Stimulated activated CD8-positive, alpha-beta memory T cell treated with anti-CD3 and anti-CD28 coated beads, Interleukin-15, amount 100 ng/mL, for 4 hours (primary cell): ENCODE measurements around the gene AAMDC.
"Not testable (repeated sequence)": the region's sequence is repeated elsewhere in the genome, so short reads cannot be mapped to it uniquely, and the experiment has no call there.

Experiments used
- DNase-seq, 2 donors: peaks; one replicate each; pipeline ENCODE4 v3.0.0-alpha.2; 2020; ENCODE audit warnings: low read depth in 2 of 2

AAMDC gene

GRCh38 chr11:77821349-77821851 lies 456 bp downstream of the AAMDC start:
- no peak for DNase-seq

DNA sequence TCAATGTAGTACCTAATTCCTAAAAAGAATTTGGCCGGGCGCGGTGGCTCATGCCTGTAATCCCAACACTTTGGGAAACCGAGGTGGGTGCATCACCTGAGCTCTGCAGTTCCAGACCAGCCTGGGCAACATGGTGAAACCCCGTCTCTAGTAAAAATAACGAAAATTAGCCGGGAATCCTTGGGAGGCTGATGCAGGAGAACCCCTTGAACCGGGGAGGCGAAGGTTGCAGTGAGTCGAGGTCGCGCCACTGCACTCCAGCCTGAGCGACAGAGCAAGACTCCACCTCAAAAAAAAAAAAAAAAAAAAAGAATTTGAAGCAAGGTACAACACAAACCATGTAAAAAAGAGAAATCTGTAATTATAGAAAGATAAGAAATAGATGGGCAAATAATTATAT lies 1.2 kb downstream of the AAMDC start:
- DNase-seq, result not testable (repeated sequence)

GRCh38 chr11:77823775-77824174 lies 2.8 kb downstream of the AAMDC start:
- no peak for DNase-seq

GRCh38 chr11:77828926-77829325 lies 8.0 kb downstream of the AAMDC start:
- no peak for DNase-seq

DNA sequence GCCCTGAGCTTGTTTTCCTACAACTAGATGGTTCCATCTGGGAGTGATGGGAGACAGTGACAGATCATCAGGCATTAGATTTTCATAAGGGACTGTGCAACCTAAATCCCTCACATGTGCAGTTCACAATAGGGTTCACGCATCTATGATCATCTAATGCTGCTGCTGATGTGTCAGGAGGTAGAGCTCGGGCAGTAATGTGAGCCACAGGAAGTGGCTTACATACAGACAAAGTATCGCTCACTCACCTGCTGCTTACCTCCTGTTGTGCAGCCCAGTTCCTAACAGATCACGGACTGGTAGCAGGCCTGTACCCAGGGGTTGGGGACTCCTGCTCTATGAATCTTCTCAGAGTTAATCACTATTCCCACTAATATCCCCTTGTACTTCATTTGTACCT lies 12.4 kb downstream of the AAMDC start:
- no peak for DNase-seq

DNA sequence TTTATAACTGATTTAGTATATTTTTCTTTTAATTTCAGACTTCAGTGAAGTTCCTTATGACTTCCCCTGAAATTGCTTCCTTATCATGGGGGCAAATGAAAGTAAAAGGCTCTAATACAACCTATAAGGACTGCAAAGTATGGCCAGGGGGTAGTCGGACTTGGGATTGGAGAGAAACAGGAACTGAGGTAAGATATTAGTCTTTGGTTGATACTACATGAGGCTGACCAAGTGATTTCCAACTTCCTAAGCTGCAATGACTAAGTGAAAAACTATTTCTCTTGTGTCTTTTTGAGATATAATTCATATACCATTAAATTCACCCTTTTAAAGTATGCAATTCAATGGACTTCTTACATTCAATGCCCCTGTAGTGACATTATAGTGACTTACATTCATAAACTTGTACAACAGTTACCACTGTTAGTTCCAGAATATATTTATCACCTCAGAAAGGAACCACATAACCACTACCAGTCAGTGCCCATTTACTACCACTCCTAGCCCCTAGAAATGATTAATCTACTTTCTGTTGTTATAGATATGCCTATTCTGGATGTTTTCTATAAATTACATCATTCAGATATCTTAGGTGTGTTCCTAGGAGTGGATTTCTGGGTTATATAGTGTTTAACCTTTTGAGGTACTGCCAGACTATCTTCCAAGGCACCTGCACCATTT lies 21.6 kb downstream of the AAMDC start:
- no peak for DNase-seq

- DNase-seq, result not testable (repeated sequence)
Measured at GRCh38 chr11:77843700-77844099, 22.8 kb downstream of the AAMDC start.

- DNase-seq, result no peak
Measured at GRCh38 chr11:77851503-77851902, 30.6 kb downstream of the AAMDC start.

DNA sequence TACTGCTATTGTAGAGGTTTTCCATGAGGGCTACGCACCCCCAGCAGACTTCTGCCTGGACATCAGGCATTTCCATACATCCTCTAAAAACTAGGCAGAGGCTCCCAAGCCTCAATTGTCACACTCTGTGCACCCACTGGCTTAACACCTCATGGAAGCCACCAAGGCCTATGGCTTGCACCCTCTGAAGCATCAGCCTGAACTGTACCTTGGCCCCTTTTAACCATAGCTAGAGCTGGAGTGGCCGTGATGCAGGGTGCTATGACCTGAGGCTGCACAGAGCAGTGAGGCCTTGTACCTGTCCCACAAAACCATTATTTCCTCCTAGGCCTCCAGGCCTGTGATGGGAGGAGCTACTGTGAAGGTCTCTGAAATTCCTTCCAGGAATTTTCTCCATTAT lies 33.9 kb downstream of the AAMDC start:
- DNase-seq, result no peak

GRCh38 chr11:77857906-77858457 lies 37.0 kb downstream of the AAMDC start:
- DNase-seq, result not testable (repeated sequence)

- not testable (repeated sequence) for DNase-seq
Measured at GRCh38 chr11:77861444-77861843, 40.5 kb downstream of the AAMDC start.

DNA sequence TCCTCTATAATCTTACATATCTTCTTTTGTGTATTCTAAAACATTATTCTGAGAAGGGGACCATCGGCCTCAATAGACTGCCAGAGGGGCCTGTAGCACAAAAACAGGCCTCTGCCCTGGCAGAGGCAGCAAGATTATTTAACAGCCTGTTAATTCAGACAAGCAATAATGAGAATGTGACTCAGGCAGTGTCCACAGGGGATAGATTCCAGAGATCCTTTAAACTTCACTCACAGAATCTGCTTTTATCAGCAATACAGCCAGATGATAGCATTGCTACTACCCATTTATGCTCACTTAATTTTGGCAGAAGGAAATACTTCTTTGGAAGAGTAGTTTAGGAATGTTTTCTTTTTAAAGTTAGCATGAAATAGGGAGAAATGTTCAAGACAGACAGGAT lies 44.9 kb downstream of the AAMDC start:
- DNase-seq, result no peak

DNA sequence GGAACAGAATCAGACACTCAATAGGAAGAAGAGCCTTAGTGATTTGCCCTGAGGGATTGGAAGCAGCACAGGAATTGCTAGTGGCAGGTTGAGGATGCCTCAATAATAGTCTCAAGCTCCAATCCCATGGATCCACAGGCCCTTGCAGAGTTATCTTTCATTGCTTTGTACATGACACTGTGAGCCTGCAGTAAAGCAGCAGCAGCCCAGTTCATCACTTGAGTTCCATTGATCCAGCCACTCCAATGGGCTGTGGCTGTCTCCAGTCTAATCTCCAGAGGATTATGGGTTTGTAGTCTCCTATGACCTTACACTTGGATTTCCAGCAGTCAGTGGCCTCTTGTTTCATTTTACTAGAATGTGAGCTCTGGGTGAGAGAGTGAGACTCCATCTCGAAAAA lies 45.4 kb downstream of the AAMDC start:
- no peak for DNase-seq

DNA sequence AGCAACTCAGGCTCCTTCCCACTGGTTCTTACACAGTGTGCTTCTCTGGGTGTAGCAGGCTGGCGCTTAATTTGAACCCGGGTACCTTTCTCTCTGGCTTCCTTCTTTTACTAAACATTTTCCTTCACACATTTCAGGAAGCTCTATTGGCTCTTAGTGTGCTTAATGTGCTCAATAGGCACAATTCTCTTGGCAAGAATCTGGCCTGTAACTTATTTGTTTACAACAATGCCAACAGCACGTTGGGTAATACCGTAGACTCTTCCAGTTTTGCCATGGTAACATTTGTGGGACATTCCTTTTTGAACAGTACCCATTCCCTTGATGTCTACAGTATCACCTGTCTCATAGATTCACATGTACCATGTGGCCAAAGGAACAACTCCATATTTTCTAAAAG lies 47.8 kb downstream of the AAMDC start:
- no peak for DNase-seq

DNA sequence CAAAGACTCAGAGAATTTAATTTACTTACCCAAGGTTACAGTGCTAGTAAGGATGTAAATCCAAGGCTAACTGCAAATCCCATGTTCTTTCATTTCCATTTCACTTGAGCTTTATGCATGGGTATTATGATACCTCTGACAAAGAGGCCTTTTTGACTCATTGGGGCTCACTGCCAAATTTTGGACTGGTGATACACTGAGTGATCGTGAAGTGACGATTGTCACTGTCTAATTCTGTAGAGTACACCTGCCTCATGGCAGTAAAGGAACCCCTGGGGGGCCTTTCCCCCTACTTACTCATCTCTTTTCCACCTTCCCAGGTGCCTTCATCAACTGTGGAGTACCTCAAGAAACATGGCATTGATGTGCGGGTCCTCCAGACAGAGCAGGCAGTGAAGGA lies 50.9 kb downstream of the AAMDC start:
- DNase-seq, result no peak

DNA sequence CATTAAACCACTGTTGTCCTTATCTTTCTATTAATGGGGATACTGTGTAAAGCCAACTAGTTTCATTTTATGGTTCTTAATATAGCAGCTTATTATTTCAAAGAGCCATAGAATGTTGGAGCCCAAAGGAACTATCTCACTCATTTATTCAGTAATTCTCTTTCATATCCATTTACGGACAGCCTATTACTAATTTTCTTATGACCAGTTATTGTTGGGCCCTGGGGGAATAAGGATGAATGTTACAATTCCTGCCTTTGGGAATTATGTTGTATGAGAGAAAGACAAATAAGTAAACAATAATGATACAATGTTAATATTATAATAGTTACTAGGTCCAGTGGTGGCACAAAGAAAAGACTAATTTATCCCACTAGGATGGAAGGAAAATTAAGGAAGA lies 52.4 kb downstream of the AAMDC start:
- DNase-seq, result no peak

DNA sequence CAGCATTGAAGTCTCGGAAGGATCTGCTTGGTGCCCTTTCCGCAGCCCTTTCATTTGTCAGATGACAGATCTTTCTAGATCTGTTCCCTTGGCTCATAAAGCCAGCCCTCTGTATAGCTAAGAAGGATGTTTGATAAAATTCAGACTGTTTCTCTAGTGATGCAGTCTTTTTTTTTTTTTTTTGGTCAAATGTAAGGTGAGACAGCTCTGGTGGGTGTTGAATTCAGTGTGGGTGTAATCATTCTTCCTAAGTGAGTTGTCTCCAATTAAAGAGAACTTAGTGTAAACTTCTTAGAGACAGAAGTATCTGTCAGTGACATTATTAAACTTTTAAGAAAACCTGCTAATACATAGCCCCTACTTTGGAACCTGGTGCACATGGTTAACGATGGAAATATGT lies 53.3 kb downstream of the AAMDC start:
- no peak for DNase-seq

DNA sequence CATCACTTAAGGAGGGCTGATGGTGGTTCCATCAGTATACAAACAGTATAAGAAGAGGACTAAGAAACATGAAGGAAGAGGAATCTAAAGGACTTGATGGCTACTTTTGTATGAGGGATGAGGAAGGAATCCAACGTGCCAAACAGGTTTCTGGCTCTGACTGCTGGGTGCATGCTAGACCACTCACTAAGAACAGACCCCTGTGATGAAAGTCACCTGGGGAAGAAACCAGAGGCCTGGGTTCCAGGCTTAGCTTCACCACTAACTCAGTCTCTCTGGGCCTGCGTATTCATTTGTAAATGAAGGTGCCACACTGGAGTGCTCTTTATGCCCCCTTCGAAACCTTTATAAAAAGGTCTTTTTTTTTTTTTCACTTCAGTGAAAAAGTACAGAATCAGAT lies 55.1 kb downstream of the AAMDC start:
- DNase-seq, result no peak

- DNase-seq, result not testable (repeated sequence)
Measured at GRCh38 chr11:77878247-77878646, 57.3 kb downstream of the AAMDC start.

DNA sequence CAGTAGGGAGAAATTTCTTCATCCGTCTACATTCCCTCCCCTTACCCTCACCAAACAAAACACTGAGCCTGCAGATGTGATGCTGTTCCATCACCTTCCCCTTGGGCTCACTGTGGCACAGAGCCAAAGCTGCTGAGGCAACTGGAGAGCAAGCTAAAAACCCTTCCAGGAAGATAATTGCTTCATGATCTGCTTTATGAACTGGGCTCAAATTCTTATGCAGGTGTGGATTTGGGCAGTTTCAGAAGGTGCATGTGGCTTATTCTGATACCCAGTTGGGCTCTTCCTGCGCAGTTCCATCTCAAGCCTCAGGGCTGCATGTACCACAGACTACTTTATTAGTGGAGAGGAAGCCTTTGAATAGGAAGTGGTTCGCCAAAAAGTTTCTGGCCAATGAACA lies 58.3 kb downstream of the AAMDC start:
- no peak for DNase-seq

DNA sequence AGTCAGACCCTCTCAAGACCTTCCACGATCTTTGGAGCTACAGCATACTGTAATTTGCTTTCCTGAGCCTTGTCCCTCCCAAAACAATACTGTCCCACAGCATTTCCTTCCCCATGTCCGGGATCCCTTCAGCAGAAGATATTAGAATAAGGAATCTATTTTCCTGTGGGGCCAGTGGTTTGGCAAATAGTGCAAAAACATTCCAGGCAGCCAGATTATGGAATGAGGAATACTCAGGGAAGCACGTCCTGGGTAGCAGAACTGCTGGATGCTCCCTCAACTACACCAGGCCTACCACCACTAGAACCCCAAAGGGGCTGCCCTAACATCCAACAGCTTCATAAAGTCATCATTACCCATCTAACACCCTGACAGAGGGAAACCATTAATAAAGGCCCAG lies 61.5 kb downstream of the AAMDC start:
- no peak for DNase-seq

DNA sequence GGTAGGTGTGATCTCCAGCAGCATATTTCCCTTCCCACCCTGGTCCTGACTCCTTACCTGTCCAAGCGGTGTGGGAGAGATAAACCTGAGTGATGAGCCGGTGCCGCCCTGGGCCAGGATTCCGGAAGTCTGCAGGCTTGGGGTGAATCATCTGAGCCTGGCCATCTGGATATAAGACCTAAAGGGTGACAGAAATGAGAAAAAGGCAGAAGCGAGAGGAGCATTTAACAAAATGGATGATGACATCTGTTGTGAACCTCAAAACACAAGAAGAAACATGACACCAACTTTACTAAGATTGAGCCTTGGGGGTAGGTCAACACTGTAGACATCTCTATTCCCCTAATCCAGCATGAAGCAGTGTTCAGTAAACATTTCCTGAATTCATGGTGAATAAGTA lies 62.8 kb downstream of the AAMDC start:
- DNase-seq, result no peak

DNA sequence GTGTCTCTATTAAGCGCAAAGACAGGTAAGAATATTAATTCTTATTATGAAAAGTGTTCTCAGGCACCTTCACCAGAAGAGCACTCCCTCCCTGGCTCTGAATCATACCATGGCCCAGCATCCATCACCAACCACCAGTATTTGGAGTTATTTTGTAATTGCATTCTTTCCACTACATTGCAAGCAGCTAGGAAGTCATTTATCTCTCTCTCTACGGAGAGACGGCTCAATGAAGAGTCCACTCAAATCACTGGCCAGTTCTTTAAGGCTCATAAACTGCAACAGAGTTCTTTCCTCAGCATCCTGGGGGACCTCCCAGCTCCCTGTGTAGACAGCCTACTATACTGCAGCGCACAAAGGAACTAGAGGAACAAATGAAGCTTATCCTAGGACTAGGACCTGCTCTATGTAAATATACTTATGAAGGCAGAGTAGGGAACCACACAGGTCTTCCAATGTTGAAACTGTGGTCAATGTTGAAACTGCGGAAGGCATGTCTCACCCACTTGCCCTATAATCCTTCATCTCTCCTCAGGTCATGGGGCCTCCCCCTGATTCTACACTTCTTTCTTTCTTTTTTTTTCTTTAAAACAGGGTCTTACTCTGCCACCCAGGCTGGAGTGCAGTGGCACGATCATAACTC lies 63.4 kb downstream of the AAMDC start:
- no peak for DNase-seq
